HepG2 (cell line): ENCODE measurements around the gene DNAJC5. TPM values are rescaled to one million over a fixed set of nuclear protein-coding genes. Genes with fewer than 3 reads are reported as not detected.
A peak's percentile ranks its signal among the peaks of the same experiment; 100 is the strongest.

Experiments used
- ATAC-seq: fragments of 200-7000 bp; cut with Tn5 transposase; 3 replicates; pipeline ENCODE4 v1.9.1; 2020; ENCODE audit warnings: mild to moderate bottlenecking, moderate library complexity
- BruUV-seq: library from RNA; stranded (reverse); fragments of 400-500 nt; replicated peaks from 2 replicates; lab custom pipeline; 2021; lab: Mats Ljungman, UMichigan
- CTCF ChIA-PET: fragments of 300-600 bp; formaldehyde crosslinking; extraction: SDS; loops from one replicate; lab custom pipeline; 2021; ENCODE audit warnings: low total read pairs, inconsistent platforms, low intra/inter-chr PET ratio; lab: Yijun Ruan, JAX
- POLR2A ChIA-PET: fragments of 350-600 bp; sonication (Branson Sonifier 250); formaldehyde crosslinking; loops from one replicate; lab custom pipeline; 2020; ENCODE audit warnings: antibody characterized with exemption, inconsistent platforms; lab: Yijun Ruan, JAX
- DNase-seq: peaks from one replicate; pipeline ENCODE4 v3.0.0-alpha.2; 2015; ENCODE audit warnings: low spot score
- FAIRE-seq: peaks from 3 replicates; lab custom pipeline; 2011; peaks lifted over from hg19 to GRCh38; lab: Jason Lieb, UNC
- H2AFZ ChIP-seq: one replicate; pipeline ENCODE4 v1.6.1; 2011; ENCODE audit warnings: low read length, inconsistent platforms
- H3K27ac ChIP-seq: fragments of 300-600 bp; 3 replicates; pipeline ENCODE4 v1.8.0; 2011; ENCODE audit warnings: mixed run types, mild to moderate bottlenecking, mixed read lengths, low read length, inconsistent platforms; ENCODE audit not compliant: insufficient read depth; ENCODE audit errors: extremely low read length
- H3K27me3 ChIP-seq, 2 experiments: fragments of 200-600 bp in 1 of 2; 2 replicates in 1 of 2; 3 replicates in 1 of 2; pipeline versions ENCODE4 v1.6.0 to v1.8.0; 2011; ENCODE audit warnings: low read length in 2 of 2, mild to moderate bottlenecking in 2 of 2, moderate library complexity in 2 of 2, inconsistent platforms in 1 of 2; ENCODE audit not compliant: insufficient read depth in 2 of 2, control insufficient read depth in 1 of 2
- H3K36me3 ChIP-seq, 2 experiments: fragments of 200-600 bp in 1 of 2; replicated peaks in 1 of 2; 2 replicates in 1 of 2; 3 replicates in 1 of 2; pipeline versions ENCODE4 v1.5.1 to v1.8.0; 2011; ENCODE audit warnings: low read length in 2 of 2, inconsistent platforms in 1 of 2; ENCODE audit not compliant: insufficient read depth in 2 of 2, control insufficient read depth in 1 of 2
- H3K4me1 ChIP-seq: 2 replicates; pipeline ENCODE4 v1.5.1; 2012; ENCODE audit warnings: low read length, inconsistent platforms; ENCODE audit not compliant: insufficient read depth
- H3K4me2 ChIP-seq: 2 replicates; pipeline ENCODE4 v1.6.0; 2011; ENCODE audit warnings: low read depth, low read length, inconsistent platforms
- H3K4me3 ChIP-seq, 3 experiments: fragments of 200-600 bp in 1 of 3; sonication (generic), shearing (Covaris generic) in 1 of 3; replicated peaks in 1 of 3; 2 replicates each; pipeline ENCODE4 v1.5.1; 2011 to 2016; ENCODE audit warnings: low read length in 3 of 3, inconsistent platforms in 2 of 3, low read depth in 2 of 3, mild to moderate bottlenecking in 2 of 3, control low read depth in 1 of 3, mixed read lengths in 1 of 3; ENCODE audit not compliant: insufficient read depth in 1 of 3
- H3K79me2 ChIP-seq: one replicate; pipeline ENCODE4 v1.6.1; 2011; ENCODE audit warnings: low read length, inconsistent platforms; ENCODE audit not compliant: insufficient read depth
- H3K9ac ChIP-seq: 2 replicates; pipeline ENCODE4 v1.6.0; 2011; ENCODE audit warnings: mild to moderate bottlenecking, low read depth, low read length, inconsistent platforms; ENCODE audit not compliant: insufficient read depth
- H3K9me3 ChIP-seq: 2 replicates; pipeline ENCODE4 v1.5.1; 2012; ENCODE audit warnings: mild to moderate bottlenecking, low read length
- H4K20me1 ChIP-seq: 2 replicates; pipeline ENCODE4 v1.6.0; 2011; ENCODE audit warnings: inconsistent platforms, mild to moderate bottlenecking, low read length, moderate library complexity; ENCODE audit not compliant: insufficient read depth
- CCDC6 ChIP-seq: sonication (generic); formaldehyde crosslinking; IDR thresholded peaks from 2 replicates; pipeline ENCODE4 v1.8.1; 2022; ENCODE audit warnings: mild to moderate bottlenecking, missing genetic modification reagents, moderate library complexity
- DBP ChIP-seq: sonication (generic); formaldehyde crosslinking; IDR thresholded peaks from 2 replicates; pipeline ENCODE4 v1.4.0; 2020; ENCODE audit warnings: missing genetic modification reagents; ENCODE audit errors: not compliant biosample characterization
- FOXC1 ChIP-seq: sonication (generic); formaldehyde crosslinking; IDR thresholded peaks from 2 replicates; pipeline ENCODE4 v1.8.0; 2022; ENCODE audit warnings: mild to moderate bottlenecking, missing genetic modification reagents, borderline replicate concordance
- FOXJ3 ChIP-seq: sonication (generic); formaldehyde crosslinking; IDR thresholded peaks from 2 replicates; pipeline ENCODE4 v1.4.0; 2020; ENCODE audit warnings: missing genetic modification reagents, mild to moderate bottlenecking, borderline replicate concordance
- GLI4 ChIP-seq: sonication (generic); formaldehyde crosslinking; IDR thresholded peaks from 2 replicates; pipeline ENCODE4 v1.5.1; 2020; ENCODE audit warnings: missing genetic modification reagents, mild to moderate bottlenecking, moderate library complexity, borderline replicate concordance
- HMG20B ChIP-seq: conservative IDR thresholded peaks from 2 replicates; pipeline ENCODE4 v1.6.1; 2016; ENCODE audit warnings: missing genetic modification reagents, missing compliant biosample characterization
- KAT2B ChIP-seq: fragments of 150-350 bp; IDR thresholded peaks from 2 replicates; pipeline ENCODE4 v1.6.1; 2014; ENCODE audit warnings: low read depth, low read length, borderline replicate concordance
- PHF20 ChIP-seq: sonication (generic); formaldehyde crosslinking; IDR thresholded peaks from 2 replicates; pipeline ENCODE4 v1.5.0; 2020; ENCODE audit warnings: mild to moderate bottlenecking, missing genetic modification reagents
- RBM22 ChIP-seq: fragments of 200-400 bp; formaldehyde crosslinking; optimal IDR thresholded peaks from 2 replicates; pipeline ENCODE3; 2017; ENCODE audit warnings: mild to moderate bottlenecking, low read length, moderate library complexity
- SMARCC2 ChIP-seq: fragments of 450-650 bp; IDR thresholded peaks from 2 replicates; pipeline ENCODE4 v1.6.1; 2017; ENCODE audit warnings: antibody characterized with exemption, mild to moderate bottlenecking
- ZBTB39 ChIP-seq: sonication (generic); formaldehyde crosslinking; IDR thresholded peaks from 2 replicates; pipeline ENCODE4 v1.5.0; 2020; ENCODE audit warnings: missing genetic modification reagents
- ZFP90 ChIP-seq: sonication (generic); formaldehyde crosslinking; IDR thresholded peaks from 2 replicates; pipeline ENCODE4 v1.8.0; 2022; ENCODE audit warnings: missing genetic modification reagents, mild to moderate bottlenecking, inconsistent platforms, borderline replicate concordance
- ZNF232 ChIP-seq: sonication (generic); formaldehyde crosslinking; IDR thresholded peaks from 2 replicates; pipeline ENCODE4 v1.4.0; 2020; ENCODE audit warnings: missing genetic modification reagents, borderline replicate concordance
- ZNF33B ChIP-seq: sonication (generic); formaldehyde crosslinking; IDR thresholded peaks from 2 replicates; pipeline ENCODE4 v1.5.1; 2020; ENCODE audit warnings: mild to moderate bottlenecking, missing genetic modification reagents
- ZNF441 ChIP-seq: sonication (generic); formaldehyde crosslinking; IDR thresholded peaks from 2 replicates; pipeline ENCODE4 v1.7.0; 2021; ENCODE audit warnings: missing genetic modification reagents, borderline replicate concordance
- ZNF761 ChIP-seq: sonication (generic); formaldehyde crosslinking; conservative IDR thresholded peaks from 2 replicates; pipeline ENCODE4 v1.4.0; 2020; ENCODE audit warnings: mild to moderate bottlenecking, missing genetic modification reagents
- ZXDC ChIP-seq: sonication (generic); formaldehyde crosslinking; IDR thresholded peaks from 2 replicates; pipeline ENCODE4 v1.5.0; 2020; ENCODE audit warnings: mild to moderate bottlenecking, missing genetic modification reagents
- WGBS: methylation state at CpG from one replicate; pipeline ENCODE4 v1.1.6; 2017; ENCODE audit warnings: low lambda C conversion rate; 5-methylcytosine and 5-hydroxymethylcytosine counted together
- in situ Hi-C: cut with HindIII; loops from 2 replicates; pipeline ENCODE4 v1.10.0; 2017; ENCODE audit warnings: low pct_unique_long_range_greater_than_20kb; ENCODE audit not compliant: extremely low pct_ligation_motif_present
- intact Hi-C: fragments of 100-400 bp; cut with micrococcal nuclease; formaldehyde crosslinking; loops from one replicate; pipeline ENCODE4 v1.10.0; 2022; ENCODE audit not compliant: unreplicated experiment
- polyA plus RNA-seq, 8 experiments: library from polyadenylated mRNA; depleted of rRNA in 3 of 8; stranded (reverse) in 7 of 8; unstranded in 1 of 8; fragments of >200 nt; fragmentation: Illumina TruSeq in 4 of 8; extraction: Trizol in 4 of 8; gene quantifications; 2 replicates each; pipeline versions ENCODE4 v1.2.1 to v1.2.3, GENCODE V29; 2011 to 2016; ENCODE audit warnings: low read depth in 4 of 8, missing spikeins in 1 of 8, mixed read lengths in 1 of 8; ENCODE audit not compliant: insufficient read depth in 1 of 8
- total RNA-seq, 5 experiments: library from RNA; depleted of rRNA; stranded (reverse); fragments of >200 nt; fragmentation: Illumina TruSeq; extraction: Trizol; gene quantifications; 2 replicates each; pipeline ENCODE4 v1.2.3, GENCODE V29; 2016; ENCODE audit warnings: low read depth in 1 of 5

DNAJC5 gene
- total and polyA plus RNA-seq, 2 of the 13 experiments (the other 11 are each of a cell fraction or from before 2014, with no cell fraction given), result 42.8 to 64.5 TPM

- Histone ChIP-seq H3K27me3 (no peaks in the 10 kb centered on the region; a peak in 1 of 5 replicates), H3K9ac (peak overlapping the region; percentile 76), H4K20me1 (peaks cover 40% of the 10 kb centered on the region; the same call in 1 of the 2 replicates), H3K36me3 (peaks cover 8 to 17% of the 10 kb centered on the region in 2 experiments), H3K4me3 (peak overlapping the region; percentile 73 to 82 (median 77)), H3K4me1 (peaks cover 56% of the 10 kb centered on the region), H3K27ac (peak overlapping the region; percentile 60), H3K4me2 (peak overlapping the region; percentile 96), H2AFZ (no peak overlapping the region), H3K9me3 (no peaks in the 10 kb centered on the region), H3K79me2 (peaks cover 57% of the 10 kb centered on the region)
- 5% methylated on average over 18 of the region's 18 CpGs for WGBS
- FAIRE-seq, result peak; percentile 87
- ChIA-PET POLR2A (interaction anchor here (0.6 to 4.7 kb wide), 22 partner anchors 9 to 322 kb away, joined by 3 to 71 read pairs (median 4); partner anchors contain the start of genes ARFRP1, C20orf204, HELZ2 and PRPF6), CTCF (no interaction called here)
- peak; percentile 87 for DNase-seq
- ATAC-seq, result peak; percentile 71
- in situ Hi-C loops (no loop called here), intact Hi-C loops (no loop called here)
- TSS peak; percentile 49 for BruUV-seq
- TF ChIP-seq ZXDC (CRISPR knock-in tag) (peak; percentile 22; the same call in 1 of the 2 replicates), DBP (CRISPR knock-in tag) (peak; percentile 85), ZNF761 (CRISPR knock-in tag) (peak; percentile 73), ZBTB39 (CRISPR knock-in tag) (no peak), SMARCC2 (no peak), ZNF232 (CRISPR knock-in tag) (peak; percentile 88; the same call in 1 of the 2 replicates), KAT2B (no peak), ZFP90 (peak; percentile 71; the same call in 1 of the 2 replicates), FOXJ3 (CRISPR knock-in tag) (peak; percentile 52; the same call in 1 of the 2 replicates), CCDC6 (CRISPR knock-in tag) (peak; percentile 88; the same call in 1 of the 2 replicates), GLI4 (peak; percentile 95; the same call in 1 of the 2 replicates), FOXC1 (peak; percentile 54; the same call in 1 of the 2 replicates), ZNF441 (CRISPR knock-in tag) (peak; percentile 46; the same call in 1 of the 2 replicates), HMG20B (CRISPR knock-in tag) (peak; percentile 56; the same call in 1 of the 2 replicates), PHF20 (CRISPR knock-in tag) (peak; percentile 70), ZNF33B (peak; percentile 73; the same call in 1 of the 2 replicates), RBM22 (peak; percentile 32)
Observed at GRCh38 chr20:63896264-63897105, 1.6 kb downstream of the DNAJC5 start.
